Nephron progenitor cell (in vitro differentiated cells): ENCODE data around the gene RHBDF1.

ENCODE experiments used
- DNase-seq: peaks from one replicate; pipeline ENCODE4 v3.0.0; 2021
- H3K27ac Mint-ChIP-seq: 2 replicates; pipeline ENCODE4 v1.8.0; 2021; ENCODE audit warnings: mild to moderate bottlenecking, moderate library complexity, mixed read lengths
- H3K27me3 Mint-ChIP-seq: 2 replicates; pipeline ENCODE4 v1.8.0; 2021; ENCODE audit warnings: mild to moderate bottlenecking, low read depth, mixed read lengths; ENCODE audit not compliant: poor library complexity
- H3K36me3 Mint-ChIP-seq: 2 replicates; pipeline ENCODE4 v1.8.0; 2021; ENCODE audit warnings: low read depth, mixed read lengths
- H3K4me1 Mint-ChIP-seq: 2 replicates; pipeline ENCODE4 v1.8.0; 2021; ENCODE audit warnings: mixed read lengths
- H3K4me3 Mint-ChIP-seq: 2 replicates; pipeline ENCODE4 v1.8.0; 2021; ENCODE audit warnings: mild to moderate bottlenecking, moderate library complexity, mixed read lengths
- H3K9me3 Mint-ChIP-seq: 2 replicates; pipeline ENCODE4 v1.8.0; 2021; ENCODE audit warnings: mild to moderate bottlenecking, moderate library complexity, mixed read lengths
- CTCF ChIP-seq: fragments of 200-600 bp; sonication (generic); IDR thresholded peaks from 2 replicates; pipeline ENCODE4 v1.5.0; 2021; ENCODE audit warnings: antibody characterized with exemption

Gene RHBDF1

GRCh38 chr16:89391-90302 lies 17.2 kb upstream of the RHBDF1 start:
- no peak for TF ChIP-seq CTCF
- H3K4me1 Mint-ChIP-seq = peaks cover 5% of the 10 kb centered on the region
- no peaks in the 10 kb centered on the region for H3K27me3 Mint-ChIP-seq
- DNase-seq = no peak
- peaks cover 14% of the 10 kb centered on the region for H3K36me3 Mint-ChIP-seq
- H3K9me3 Mint-ChIP-seq = no peaks in the 10 kb centered on the region
- H3K27ac Mint-ChIP-seq = no peak overlapping the region
- H3K4me3 Mint-ChIP-seq = no peak overlapping the region

- H3K4me1 Mint-ChIP-seq = peaks cover 15% of the 10 kb centered on the region
- H3K27me3 Mint-ChIP-seq = no peaks in the 10 kb centered on the region
- H3K4me3 Mint-ChIP-seq = no peak overlapping the region
- H3K36me3 Mint-ChIP-seq = peaks cover 13% of the 10 kb centered on the region
- TF ChIP-seq CTCF = no peak
- DNase-seq = no peak
- H3K9me3 Mint-ChIP-seq = no peaks in the 10 kb centered on the region
- H3K27ac Mint-ChIP-seq = no peak overlapping the region
These were observed 16.2 kb upstream of the RHBDF1 start for GRCh38 chr16:88613-89012.

- no peak for TF ChIP-seq CTCF
- no peaks in the 10 kb centered on the region for H3K9me3 Mint-ChIP-seq
These were observed 14.1 kb upstream of the RHBDF1 start for GRCh38 chr16:86483-86952.

GRCh38 chr16:85865-86264 lies 13.4 kb upstream of the RHBDF1 start:
- no peak overlapping the region for H3K4me3 Mint-ChIP-seq
- no peaks in the 10 kb centered on the region for H3K9me3 Mint-ChIP-seq
- peaks cover 13% of the 10 kb centered on the region for H3K36me3 Mint-ChIP-seq
- H3K27ac Mint-ChIP-seq = no peak overlapping the region
- peaks cover 18% of the 10 kb centered on the region for H3K4me1 Mint-ChIP-seq
- DNase-seq = no peak
- no peaks in the 10 kb centered on the region for H3K27me3 Mint-ChIP-seq
- TF ChIP-seq CTCF = no peak

More at GRCh38 chr16:86483-86952, 14.1 kb upstream of the RHBDF1 start:
- no peak overlapping the region for H3K27ac Mint-ChIP-seq
- DNase-seq = no peak
- no peak overlapping the region for H3K4me3 Mint-ChIP-seq
- H3K4me1 Mint-ChIP-seq = peaks cover 18% of the 10 kb centered on the region
- H3K27me3 Mint-ChIP-seq = no peaks in the 10 kb centered on the region
- H3K36me3 Mint-ChIP-seq = peaks cover 13% of the 10 kb centered on the region

GRCh38 chr16:85407-85782 lies 13.0 kb upstream of the RHBDF1 start:
- no peak overlapping the region for H3K4me3 Mint-ChIP-seq
- H3K4me1 Mint-ChIP-seq = peaks cover 18% of the 10 kb centered on the region
- H3K9me3 Mint-ChIP-seq = no peaks in the 10 kb centered on the region
- no peaks in the 10 kb centered on the region for H3K27me3 Mint-ChIP-seq
- peaks cover 9% of the 10 kb centered on the region for H3K36me3 Mint-ChIP-seq
- peak overlapping the region; percentile 29 for H3K27ac Mint-ChIP-seq
- no peak for DNase-seq
- no peak for TF ChIP-seq CTCF
